Measurements from ENCODE around the gene CAT.

DNA sequence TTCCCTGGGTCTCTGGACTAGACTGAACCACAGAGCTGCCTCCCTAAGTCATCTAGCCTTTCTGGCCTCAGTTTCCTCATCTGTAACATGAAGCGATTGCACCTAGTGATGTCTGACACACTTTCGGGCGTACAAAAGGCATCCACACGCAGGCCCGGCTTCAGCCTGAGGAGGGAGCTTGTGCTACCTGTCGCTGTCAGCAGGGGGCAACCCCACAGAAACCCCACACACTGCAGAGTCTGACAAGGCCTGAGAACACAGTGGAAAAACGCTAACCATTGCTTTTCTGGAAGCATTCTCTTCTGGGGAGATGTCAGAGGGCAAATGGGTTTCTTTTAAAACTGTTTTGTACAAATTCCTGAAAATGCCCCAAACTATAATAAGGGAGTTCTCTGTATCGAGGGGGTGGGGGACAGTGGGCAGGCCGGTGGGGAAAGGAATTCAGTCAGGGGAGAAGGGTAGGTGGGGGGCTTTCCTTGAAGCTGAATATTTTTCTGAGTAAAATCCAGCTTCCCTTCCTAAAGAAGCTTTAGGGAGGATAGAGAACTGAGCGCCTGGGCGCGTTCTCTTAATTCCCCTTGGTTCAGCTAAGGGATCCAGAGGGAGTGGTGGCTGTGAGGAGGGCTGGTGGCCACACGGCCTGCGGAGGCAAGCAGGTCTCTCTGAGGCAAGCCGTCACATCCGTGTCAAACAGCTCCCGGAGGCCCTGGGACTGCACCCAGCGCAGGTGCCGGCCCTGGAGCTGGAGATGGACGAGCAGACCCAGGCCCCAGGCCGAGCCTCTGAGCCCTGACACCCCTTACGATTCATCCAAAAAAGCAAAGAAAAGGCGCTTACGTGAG is 74.3 kb downstream of the CAT start:
- TF ChIP-seq CTCF (IDR thresholded peaks at IDR 0.05) (peak in 2 of 3 experiments; percentile 5 to 29), POLR2AphosphoS5 (IDR thresholded peaks at IDR 0.05; ENCODE audit: insufficient read depth in 1 of 2, low read depth in 1 of 2) (no peak), POLR2A (IDR thresholded peaks at IDR 0.05) (no peak)

Measured in vagina (tissue), 2 donors.